HepG2 (cell line): ENCODE results near the gene ADCY10. TPM values are rescaled to one million over a fixed set of nuclear protein-coding genes. Genes with fewer than 3 reads are reported as not detected.
A peak's percentile ranks its signal among the peaks of the same experiment; 100 is the strongest.

Experiments
- ATAC-seq: fragments of 200-7000 bp; cut with Tn5 transposase; 3 replicates; pipeline ENCODE4 v1.9.1; 2020; ENCODE audit warnings: mild to moderate bottlenecking, moderate library complexity
- BruUV-seq: library from RNA; stranded (reverse); fragments of 400-500 nt; replicated peaks from 2 replicates; lab custom pipeline; 2021; lab: Mats Ljungman, UMichigan
- CTCF ChIA-PET: fragments of 300-600 bp; formaldehyde crosslinking; extraction: SDS; loops from one replicate; lab custom pipeline; 2021; ENCODE audit warnings: low total read pairs, inconsistent platforms, low intra/inter-chr PET ratio; lab: Yijun Ruan, JAX
- POLR2A ChIA-PET: fragments of 350-600 bp; sonication (Branson Sonifier 250); formaldehyde crosslinking; loops from one replicate; lab custom pipeline; 2020; ENCODE audit warnings: antibody characterized with exemption, inconsistent platforms; lab: Yijun Ruan, JAX
- DNase-seq: peaks from one replicate; pipeline ENCODE4 v3.0.0-alpha.2; 2015; ENCODE audit warnings: low spot score
- FAIRE-seq: peaks from 3 replicates; lab custom pipeline; 2011; peaks lifted over from hg19 to GRCh38; lab: Jason Lieb, UNC
- H2AFZ ChIP-seq: one replicate; pipeline ENCODE4 v1.6.1; 2011; ENCODE audit warnings: low read length, inconsistent platforms
- H3K27ac ChIP-seq: fragments of 300-600 bp; 3 replicates; pipeline ENCODE4 v1.8.0; 2011; ENCODE audit warnings: mixed run types, mild to moderate bottlenecking, mixed read lengths, low read length, inconsistent platforms; ENCODE audit not compliant: insufficient read depth; ENCODE audit errors: extremely low read length
- H3K27me3 ChIP-seq, 2 experiments: fragments of 200-600 bp in 1 of 2; 2 replicates in 1 of 2; 3 replicates in 1 of 2; pipeline versions ENCODE4 v1.6.0 to v1.8.0; 2011; ENCODE audit warnings: low read length in 2 of 2, mild to moderate bottlenecking in 2 of 2, moderate library complexity in 2 of 2, inconsistent platforms in 1 of 2; ENCODE audit not compliant: insufficient read depth in 2 of 2, control insufficient read depth in 1 of 2
- H3K36me3 ChIP-seq, 2 experiments: fragments of 200-600 bp in 1 of 2; replicated peaks in 1 of 2; 2 replicates in 1 of 2; 3 replicates in 1 of 2; pipeline versions ENCODE4 v1.5.1 to v1.8.0; 2011; ENCODE audit warnings: low read length in 2 of 2, inconsistent platforms in 1 of 2; ENCODE audit not compliant: insufficient read depth in 2 of 2, control insufficient read depth in 1 of 2
- H3K4me1 ChIP-seq: 2 replicates; pipeline ENCODE4 v1.5.1; 2012; ENCODE audit warnings: low read length, inconsistent platforms; ENCODE audit not compliant: insufficient read depth
- H3K4me2 ChIP-seq: 2 replicates; pipeline ENCODE4 v1.6.0; 2011; ENCODE audit warnings: low read depth, low read length, inconsistent platforms
- H3K4me3 ChIP-seq, 3 experiments: fragments of 200-600 bp in 1 of 3; sonication (generic), shearing (Covaris generic) in 1 of 3; replicated peaks in 1 of 3; 2 replicates each; pipeline ENCODE4 v1.5.1; 2011 to 2016; ENCODE audit warnings: low read length in 3 of 3, inconsistent platforms in 2 of 3, low read depth in 2 of 3, mild to moderate bottlenecking in 2 of 3, control low read depth in 1 of 3, mixed read lengths in 1 of 3; ENCODE audit not compliant: insufficient read depth in 1 of 3
- H3K79me2 ChIP-seq: one replicate; pipeline ENCODE4 v1.6.1; 2011; ENCODE audit warnings: low read length, inconsistent platforms; ENCODE audit not compliant: insufficient read depth
- H3K9ac ChIP-seq: 2 replicates; pipeline ENCODE4 v1.6.0; 2011; ENCODE audit warnings: mild to moderate bottlenecking, low read depth, low read length, inconsistent platforms; ENCODE audit not compliant: insufficient read depth
- H3K9me3 ChIP-seq: 2 replicates; pipeline ENCODE4 v1.5.1; 2012; ENCODE audit warnings: mild to moderate bottlenecking, low read length
- H4K20me1 ChIP-seq: 2 replicates; pipeline ENCODE4 v1.6.0; 2011; ENCODE audit warnings: inconsistent platforms, mild to moderate bottlenecking, low read length, moderate library complexity; ENCODE audit not compliant: insufficient read depth
- FLYWCH1 ChIP-seq: sonication (generic); formaldehyde crosslinking; IDR thresholded peaks from 2 replicates; pipeline ENCODE4 v1.8.1; 2023; ENCODE audit warnings: mild to moderate bottlenecking, missing genetic modification reagents
- MTA3 ChIP-seq: sonication (generic); formaldehyde crosslinking; IDR thresholded peaks from 2 replicates; pipeline ENCODE4 v1.4.0; 2020; ENCODE audit warnings: missing genetic modification reagents
- NFIB ChIP-seq: sonication (generic); formaldehyde crosslinking; IDR thresholded peaks from 2 replicates; pipeline ENCODE4 v1.9.0; 2021; ENCODE audit warnings: missing genetic modification reagents, mild to moderate bottlenecking, borderline replicate concordance
- PHF5A ChIP-seq: IDR thresholded peaks from one replicate; pipeline ENCODE4 v1.6.1; 2018; ENCODE audit warnings: low read depth, missing genetic modification reagents; ENCODE audit not compliant: unreplicated experiment
- PPARG ChIP-seq: conservative IDR thresholded peaks from 2 replicates; pipeline ENCODE4 v1.6.1; 2016; ENCODE audit warnings: missing biosample characterization, missing genetic modification reagents
- TBL1XR1 ChIP-seq: fragments of 150-350 bp; IDR thresholded peaks from 2 replicates; pipeline ENCODE4 v1.6.1; 2014; ENCODE audit warnings: borderline replicate concordance, low read length; ENCODE audit not compliant: partially characterized antibody
- ZNF224 ChIP-seq: sonication (generic); formaldehyde crosslinking; IDR thresholded peaks from 2 replicates; pipeline ENCODE4 v1.5.0; 2020; ENCODE audit warnings: mild to moderate bottlenecking, missing genetic modification reagents
- WGBS: methylation state at CpG from one replicate; pipeline ENCODE4 v1.1.6; 2017; ENCODE audit warnings: low lambda C conversion rate; 5-methylcytosine and 5-hydroxymethylcytosine counted together
- in situ Hi-C: cut with HindIII; loops from 2 replicates; pipeline ENCODE4 v1.10.0; 2017; ENCODE audit warnings: low pct_unique_long_range_greater_than_20kb; ENCODE audit not compliant: extremely low pct_ligation_motif_present
- intact Hi-C: fragments of 100-400 bp; cut with micrococcal nuclease; formaldehyde crosslinking; loops from one replicate; pipeline ENCODE4 v1.10.0; 2022; ENCODE audit not compliant: unreplicated experiment
- polyA plus RNA-seq, 8 experiments: library from polyadenylated mRNA; depleted of rRNA in 3 of 8; stranded (reverse) in 7 of 8; unstranded in 1 of 8; fragments of >200 nt; fragmentation: Illumina TruSeq in 4 of 8; extraction: Trizol in 4 of 8; gene quantifications; 2 replicates each; pipeline versions ENCODE4 v1.2.1 to v1.2.3, GENCODE V29; 2011 to 2016; ENCODE audit warnings: low read depth in 4 of 8, missing spikeins in 1 of 8, mixed read lengths in 1 of 8; ENCODE audit not compliant: insufficient read depth in 1 of 8
- total RNA-seq, 5 experiments: library from RNA; depleted of rRNA; stranded (reverse); fragments of >200 nt; fragmentation: Illumina TruSeq; extraction: Trizol; gene quantifications; 2 replicates each; pipeline ENCODE4 v1.2.3, GENCODE V29; 2016; ENCODE audit warnings: low read depth in 1 of 5
- TF ChIP-seq, protein P1 (sequence below): sonication (generic); formaldehyde crosslinking; IDR thresholded peaks from 2 replicates; pipeline ENCODE4 v1.5.0; 2020; ENCODE audit warnings: mild to moderate bottlenecking, missing genetic modification reagents, moderate library complexity

The ADCY10 gene
- total and polyA plus RNA-seq, 2 of the 13 experiments (the other 11 are each of a cell fraction or from before 2014, with no cell fraction given), result 0.02 to 0.03 TPM

DNA sequence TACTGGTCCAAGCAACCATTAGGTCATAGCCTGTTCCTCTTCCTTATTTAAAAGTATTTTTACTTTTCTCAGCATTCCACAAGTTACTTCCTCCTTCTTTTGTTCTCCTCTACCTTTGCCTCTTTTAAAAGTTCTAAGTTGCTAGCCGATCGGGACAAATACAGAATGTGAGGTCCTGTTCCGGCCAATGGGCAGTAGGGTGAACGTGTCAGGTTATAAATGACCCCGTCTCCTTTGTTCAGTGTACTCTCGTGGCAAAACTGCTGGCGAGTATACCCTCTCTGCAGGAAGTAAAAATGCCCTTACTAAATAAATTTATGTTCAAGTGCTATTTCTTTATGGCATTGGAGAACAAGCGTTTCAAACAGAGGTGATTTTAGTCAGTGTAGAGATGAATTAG lies 2.5 kb downstream of the ADCY10 start:
- ATAC-seq (no peak), FAIRE-seq (no peak)

DNA sequence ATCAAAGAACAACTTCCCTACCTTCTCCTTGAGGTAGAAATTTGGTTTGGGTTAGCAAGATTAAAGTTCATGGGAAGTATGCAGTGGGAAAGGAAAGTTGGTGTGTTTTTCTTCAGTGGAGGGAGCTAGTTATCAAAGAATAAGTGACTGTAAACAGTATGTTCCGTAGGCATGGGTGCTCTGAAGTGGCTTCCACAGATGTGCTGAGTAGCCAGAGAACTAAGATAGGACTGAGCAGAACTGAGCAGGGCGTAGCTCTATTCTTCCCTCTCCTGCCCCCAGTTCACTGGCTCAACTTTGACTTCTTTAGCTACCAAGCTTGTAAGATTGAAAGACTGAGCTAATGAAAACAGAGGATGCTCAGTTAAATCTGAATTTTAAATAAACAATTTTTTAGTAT lies 3.4 kb downstream of the ADCY10 start:
- TF ChIP-seq TBL1XR1 (no peak), ZNF224 (CRISPR knock-in tag) (no peak), PHF5A (CRISPR knock-in tag) (no peak), FLYWCH1 (CRISPR knock-in tag) (no peak), NFIB (CRISPR knock-in tag) (no peak), PPARG (CRISPR knock-in tag) (no peak)
- TF ChIP-seq, protein P1, sequence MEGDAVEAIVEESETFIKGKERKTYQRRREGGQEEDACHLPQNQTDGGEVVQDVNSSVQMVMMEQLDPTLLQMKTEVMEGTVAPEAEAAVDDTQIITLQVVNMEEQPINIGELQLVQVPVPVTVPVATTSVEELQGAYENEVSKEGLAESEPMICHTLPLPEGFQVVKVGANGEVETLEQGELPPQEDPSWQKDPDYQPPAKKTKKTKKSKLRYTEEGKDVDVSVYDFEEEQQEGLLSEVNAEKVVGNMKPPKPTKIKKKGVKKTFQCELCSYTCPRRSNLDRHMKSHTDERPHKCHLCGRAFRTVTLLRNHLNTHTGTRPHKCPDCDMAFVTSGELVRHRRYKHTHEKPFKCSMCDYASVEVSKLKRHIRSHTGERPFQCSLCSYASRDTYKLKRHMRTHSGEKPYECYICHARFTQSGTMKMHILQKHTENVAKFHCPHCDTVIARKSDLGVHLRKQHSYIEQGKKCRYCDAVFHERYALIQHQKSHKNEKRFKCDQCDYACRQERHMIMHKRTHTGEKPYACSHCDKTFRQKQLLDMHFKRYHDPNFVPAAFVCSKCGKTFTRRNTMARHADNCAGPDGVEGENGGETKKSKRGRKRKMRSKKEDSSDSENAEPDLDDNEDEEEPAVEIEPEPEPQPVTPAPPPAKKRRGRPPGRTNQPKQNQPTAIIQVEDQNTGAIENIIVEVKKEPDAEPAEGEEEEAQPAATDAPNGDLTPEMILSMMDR (CRISPR knock-in tag), result 0 out of 2 replicates have a peak, but pooled peaks have one; percentile 7
- TF ChIP-seq, all 625 proteins: peak for 1
- BruUV-seq, result no TSS peak
- no peak overlapping the region for H3K4me2 ChIP-seq
- in situ Hi-C loops, result no loop called here
- FAIRE-seq (no peak), ATAC-seq (peak; percentile 39; the same call in 2 of the 3 replicates), DNase-seq (no peak)
- no peak overlapping the region for H3K27ac ChIP-seq
- WGBS, result 54% methylated on average over 2 of the region's 2 CpGs
- peaks cover 31% of the 10 kb centered on the region for H3K4me1 ChIP-seq
- POLR2A ChIA-PET, result no interaction called here
- intact Hi-C loops, result no loop called here
- CTCF ChIA-PET, result no interaction called here
- H3K27me3 ChIP-seq, result no peaks in the 10 kb centered on the region
- H2AFZ ChIP-seq, result no peak overlapping the region
- peaks cover 14% of the 10 kb centered on the region for H3K9me3 ChIP-seq
- no peak overlapping the region for H3K4me3 ChIP-seq
- H3K79me2 ChIP-seq, result no peaks in the 10 kb centered on the region
- no peaks in the 10 kb centered on the region for H4K20me1 ChIP-seq
- no peaks in the 10 kb centered on the region for H3K36me3 ChIP-seq
- no peak overlapping the region for H3K9ac ChIP-seq

More for the DNA sequence above, 2.5 kb downstream of the ADCY10 start:
- peaks cover 14% of the 10 kb centered on the region for H3K9me3 ChIP-seq
- no peaks in the 10 kb centered on the region for H4K20me1 ChIP-seq
- no peak for TF ChIP-seq MTA3 (CRISPR knock-in tag)
- 93% methylated on average over 8 of the region's 8 CpGs for WGBS
- H3K79me2 ChIP-seq, result no peaks in the 10 kb centered on the region
- in situ Hi-C loops, result no loop called here
- H3K4me3 ChIP-seq, result no peak overlapping the region
- H3K4me1 ChIP-seq, result peaks cover 36% of the 10 kb centered on the region
- no peaks in the 10 kb centered on the region for H3K36me3 ChIP-seq
- no peaks in the 10 kb centered on the region for H3K27me3 ChIP-seq
- no peak for DNase-seq
- no peak overlapping the region for H3K9ac ChIP-seq
- ChIA-PET CTCF (no interaction called here), POLR2A (no interaction called here)
- H2AFZ ChIP-seq, result no peak overlapping the region
- no peak overlapping the region for H3K27ac ChIP-seq
- BruUV-seq, result no TSS peak
- intact Hi-C loops, result no loop called here
- H3K4me2 ChIP-seq, result no peak overlapping the region
